OCI-LY7 (cell line): ENCODE data around the gene PRSS1. TPM values are rescaled to one million over a fixed set of nuclear protein-coding genes. Genes with fewer than 3 reads are reported as not detected.
"Not testable (repeated sequence)": the region's sequence is repeated elsewhere in the genome, so short reads cannot be mapped to it uniquely, and the experiment has no call there.

Experiments used
- BruUV-seq: library from RNA; stranded (reverse); fragments of 400-500 nt; replicated peaks from 2 replicates; lab custom pipeline; 2021; lab: Mats Ljungman, UMichigan
- CTCF ChIA-PET: fragments of 300-600 bp; sonication (Branson Sonifier 250); formaldehyde crosslinking; loops from one replicate; lab custom pipeline; 2022; ENCODE audit warnings: antibody characterized with exemption; ENCODE audit not compliant: unreplicated experiment; lab: Charles Lee
- POLR2A ChIA-PET: fragments of 300-600 bp; sonication (Branson Sonifier 250); formaldehyde crosslinking; loops from one replicate; lab custom pipeline; 2022; ENCODE audit warnings: antibody characterized with exemption; lab: Charles Lee
- DNase-seq: peaks from one replicate; pipeline ENCODE4 v3.0.0-alpha.2; 2015; ENCODE audit warnings: low spot score
- H2AFZ ChIP-seq: fragments of 200-600 bp; sonication (generic), shearing (Covaris generic); 2 replicates; pipeline ENCODE4 v1.6.1; 2014; ENCODE audit warnings: mild to moderate bottlenecking, antibody characterized with exemption, low read length, moderate library complexity
- H3K27ac ChIP-seq: fragments of 200-600 bp; sonication (generic); 2 replicates; pipeline ENCODE4 v1.5.1; 2014; ENCODE audit warnings: mixed run types, low read depth, mild to moderate bottlenecking, moderate library complexity, low read length, inconsistent platforms; ENCODE audit not compliant: poor library complexity, severe bottlenecking
- H3K36me3 ChIP-seq: fragments of 200-600 bp; sonication (generic); 2 replicates; pipeline ENCODE4 v1.6.1; 2014; ENCODE audit warnings: mild to moderate bottlenecking, antibody characterized with exemption, low read length, moderate library complexity, mixed read lengths; ENCODE audit not compliant: insufficient read depth
- H3K4me1 ChIP-seq: fragments of 200-600 bp; sonication (generic); 2 replicates; pipeline ENCODE4 v1.5.1; 2014; ENCODE audit warnings: mild to moderate bottlenecking, low read length; ENCODE audit not compliant: insufficient read depth, poor library complexity, severe bottlenecking
- H3K4me2 ChIP-seq: fragments of 200-600 bp; sonication (generic); 2 replicates; pipeline ENCODE4 v1.6.1; 2014; ENCODE audit warnings: mild to moderate bottlenecking, low read length
- H3K4me3 ChIP-seq: fragments of 200-600 bp; sonication (generic); 2 replicates; pipeline ENCODE4 v1.5.1; 2014; ENCODE audit warnings: mild to moderate bottlenecking, low read depth, low read length; ENCODE audit not compliant: poor library complexity, severe bottlenecking
- H3K79me2 ChIP-seq: fragments of 200-600 bp; sonication (generic); 2 replicates; pipeline ENCODE4 v1.6.1; 2016; ENCODE audit warnings: low read depth, mild to moderate bottlenecking, low read length, moderate library complexity, mixed read lengths; ENCODE audit not compliant: insufficient read depth
- H3K9me2 ChIP-seq: fragments of 200-600 bp; sonication (generic); 2 replicates; pipeline ENCODE4 v1.6.1; 2016; ENCODE audit warnings: mild to moderate bottlenecking, low read length, mixed read lengths; ENCODE audit not compliant: insufficient read depth
- H3K9me3 ChIP-seq: fragments of 200-600 bp; sonication (generic); 2 replicates; pipeline ENCODE4 v1.6.1; 2014; ENCODE audit warnings: mild to moderate bottlenecking, mixed run types, low read length, mixed read lengths
- H4K20me1 ChIP-seq: fragments of 200-600 bp; sonication (generic); 2 replicates; pipeline ENCODE4 v1.6.1; 2014; ENCODE audit warnings: mild to moderate bottlenecking, antibody characterized with exemption, low read length, moderate library complexity, mixed read lengths; ENCODE audit not compliant: insufficient read depth
- CTCF ChIP-seq: fragments of 200-600 bp; sonication (generic); conservative IDR thresholded peaks from 2 replicates; pipeline ENCODE4 v1.5.1; 2014; ENCODE audit warnings: mild to moderate bottlenecking, antibody characterized with exemption, low read length, moderate library complexity, mixed read lengths
- EZH2phosphoT487 ChIP-seq: fragments of 200-600 bp; sonication (generic); IDR thresholded peaks from 2 replicates; pipeline ENCODE4 v1.6.1; 2018; ENCODE audit warnings: low read depth, borderline replicate concordance, mild to moderate bottlenecking, mixed run types, antibody characterized with exemption, low read length, moderate library complexity, mixed read lengths
- intact Hi-C: fragments of 100-400 bp; cut with micrococcal nuclease; formaldehyde crosslinking; loops from one replicate; pipeline ENCODE4 v1.10.0; 2022; ENCODE audit not compliant: unreplicated experiment
- total RNA-seq, 2 experiments: library from RNA; depleted of rRNA in 1 of 2; stranded (reverse); fragments of >200 nt in 1 of 2; shearing (Covaris generic) in 1 of 2; gene quantifications; 2 replicates each; pipeline ENCODE4 v1.2.3, GENCODE V29; 2014 to 2022

PRSS1 gene
- total RNA-seq, 2 experiments from 2014 or later = not detected

- no TSS peak for BruUV-seq
- ChIA-PET CTCF (no interaction called here), POLR2A (interaction anchor here (0.6 to 1.7 kb wide), 3 partner anchors 8 to 43 kb away, joined by 3 to 5 read pairs (median 5); no protein-coding TSS in a partner anchor)
- DNase-seq = no peak
- TF ChIP-seq CTCF (no peak), EZH2phosphoT487 (no peak)
- no peaks in the 10 kb centered on the region for H3K36me3 ChIP-seq
- no peaks in the 10 kb centered on the region for H4K20me1 ChIP-seq
- H2AFZ ChIP-seq = no peak overlapping the region
- no peak overlapping the region for H3K4me3 ChIP-seq
- intact Hi-C loops = no loop called here
- H3K9me2 ChIP-seq = no peaks in the 10 kb centered on the region
- no peaks in the 10 kb centered on the region for H3K9me3 ChIP-seq
- no peak overlapping the region for H3K27ac ChIP-seq
- no peaks in the 10 kb centered on the region for H3K79me2 ChIP-seq
- peaks cover 17% of the 10 kb centered on the region for H3K4me1 ChIP-seq
- no peak overlapping the region for H3K4me2 ChIP-seq
Measured at GRCh38 chr7:142776206-142776844, 27.1 kb downstream of the PRSS1 start.

GRCh38 chr7:142776845-142777225, 27.6 kb downstream of the PRSS1 start:
- H2AFZ ChIP-seq, H3K36me3 ChIP-seq, H3K4me3 ChIP-seq, H3K9me2 ChIP-seq, CTCF ChIA-PET, intact Hi-C loops, H3K27ac ChIP-seq, H3K4me2 ChIP-seq, BruUV-seq, H3K79me2 ChIP-seq, H3K9me3 ChIP-seq, H4K20me1 ChIP-seq, DNase-seq: not testable (repeated sequence)
- peaks cover 12% of the 10 kb centered on the region for H3K4me1 ChIP-seq
- POLR2A ChIA-PET = interaction anchor here (1.4 to 1.7 kb wide), 2 partner anchors 15 to 44 kb away, joined by 3 to 5 read pairs; no protein-coding TSS in a partner anchor

- intact Hi-C loops = no loop called here
- Histone ChIP-seq H2AFZ (no peak overlapping the region), H3K4me3 (no peak overlapping the region), H3K36me3 (no peaks in the 10 kb centered on the region), H3K9me2 (no peaks in the 10 kb centered on the region), H4K20me1 (no peaks in the 10 kb centered on the region), H3K9me3 (no peaks in the 10 kb centered on the region), H3K4me1 (peaks cover 7% of the 10 kb centered on the region), H3K4me2 (no peak overlapping the region), H3K79me2 (no peaks in the 10 kb centered on the region), H3K27ac (no peak overlapping the region)
- no peak for TF ChIP-seq EZH2phosphoT487
- TF ChIP-seq CTCF = no peak
- no peak for DNase-seq
- ChIA-PET POLR2A (interaction anchor here (0.8 to 1.7 kb wide), 4 partner anchors 9 to 44 kb away, joined by 3 to 5 read pairs (median 3); no protein-coding TSS in a partner anchor), CTCF (no interaction called here)
- no TSS peak for BruUV-seq
Measured at GRCh38 chr7:142777318-142777717, 28.0 kb downstream of the PRSS1 start.
